Ovary (tissue), 9 donors: Measurements from ENCODE around the gene CTNNA3. TPM values are rescaled to one million over a fixed set of nuclear protein-coding genes. Genes with fewer than 3 reads are reported as not detected.

Source experiments
- DNase-seq, 5 donors: peaks; one replicate each; pipeline ENCODE4 v3.0.0-alpha.2; 2019 to 2020
- H3K27ac ChIP-seq, 2 donors: fragments of 200-600 bp; one replicate each; pipeline versions ENCODE4 v1.5.1 to v1.8.0; 2019 to 2022
- H3K27me3 ChIP-seq: fragments of 200-600 bp; one replicate; pipeline ENCODE4 v1.8.0; 2022
- H3K36me3 ChIP-seq: fragments of 200-600 bp; sonication (generic); one replicate; pipeline ENCODE4 v1.5.1; 2019
- H3K4me1 ChIP-seq: one replicate; pipeline ENCODE4 v1.8.1; 2013; ENCODE audit warnings: mild to moderate bottlenecking, moderate library complexity; ENCODE audit not compliant: insufficient read depth
- H3K4me3 ChIP-seq: fragments of 200-600 bp; sonication (generic); one replicate; pipeline ENCODE4 v1.5.1; 2017
- H3K9me3 ChIP-seq, 2 donors: fragments of 200-600 bp in 1 of 2; sonication (generic) in 1 of 2; one replicate each; pipeline versions ENCODE4 v1.5.1 to v1.8.1; 2013 to 2019; ENCODE audit warnings: mild to moderate bottlenecking in 1 of 2, moderate library complexity in 1 of 2
- CTCF ChIP-seq, 3 donors: fragments of 450-650 bp in 2 of 3; fragments of 200-600 bp in 1 of 3; IDR thresholded peaks; one replicate each; pipeline versions ENCODE4 v1.5.1 to v1.8.0; 2016 to 2022; ENCODE audit warnings: antibody characterized with exemption in 3 of 3, mild to moderate bottlenecking in 1 of 3
- EP300 ChIP-seq: sonication (generic); formaldehyde crosslinking; IDR thresholded peaks from one replicate; pipeline ENCODE4 v1.6.1; 2017; ENCODE audit warnings: antibody characterized with exemption
- POLR2A ChIP-seq: fragments of 450-650 bp; IDR thresholded peaks from one replicate; pipeline ENCODE4 v1.6.1; 2017; ENCODE audit warnings: antibody characterized with exemption, mild to moderate bottlenecking, moderate library complexity
- WGBS, 3 donors: extraction: QIAGEN DNeasy Blood & Tissue Kit in 1 of 3; methylation state at CpG; one replicate each; pipeline versions ENCODE4 v1.1.5 to v1.1.7; 2013 to 2017; 5-methylcytosine and 5-hydroxymethylcytosine counted together
- intact Hi-C, 4 donors: fragments of 100-400 bp; cut with DNase I; formaldehyde crosslinking; loops; one replicate each; pipeline versions ENCODE4 v1.11.0 to v1.15.1; 2022 to 2023
- polyA plus RNA-seq, 2 donors: library from polyadenylated mRNA; stranded (reverse); fragments of 200-250 nt in 1 of 2; fragments of 350-450 nt in 1 of 2; fragmentation: Illumina TruSeq in 1 of 2; extraction: RNeasy Lipid Tissue Mini Kit (QIAGEN cat#74804) in 1 of 2; gene quantifications; one replicate each; pipeline ENCODE4 v1.2.3, GENCODE V29; 2013 to 2014
- total RNA-seq, 7 donors: library from RNA; depleted of rRNA in 2 of 7; stranded (reverse); fragments of >200 nt in 2 of 7; fragmentation: NEBNext Ultra II Directional in 3 of 7; extraction: Animal tissue kit (Norgen Biotek cat#: 25700) in 3 of 7; gene quantifications; one replicate each; pipeline versions ENCODE4 v1.1.0 to v1.2.4, GENCODE V29; 2016 to 2023
- donor health status: DM: no; HTN: no; CAD: no; lungs with moderate emphysema.
- donor health status: DM: no; HTN: no; CAD: no.
- donor health status: Bipolar disorder and iron deficiency.
- donor health status: DM: yes; HTN: yes; CAD: no.
- donor health status: DM: no; HTN: no; CAD: no.
- donor health status: DM: yes; HTN: yes; CAD: no.

Gene CTNNA3
- total and polyA plus RNA-seq, 9 donors: 1.9 to 9.7 (median 4.0) TPM

GRCh38 chr10:66187053-66187733 is 1508.8 kb downstream of the CTNNA3 start:
- TF ChIP-seq POLR2A: no peak
- TF ChIP-seq EP300: no peak
- TF ChIP-seq CTCF (IDR thresholded peaks at IDR 0.05): no peak
- Histone ChIP-seq H3K27ac (no peak overlapping the region), H3K36me3 (no peaks in the 10 kb centered on the region), H3K4me3 (no peak overlapping the region), H3K4me1 (no peaks in the 10 kb centered on the region), H3K27me3 (no peaks in the 10 kb centered on the region), H3K9me3 (no peaks in the 10 kb centered on the region)
- intact Hi-C loops: no loop called here
- no peak for DNase-seq
- WGBS, 3 donors: 54 to 63% (median 58%) methylated on average over 3 of the region's 3 CpGs

- TF ChIP-seq POLR2A: no peak
- TF ChIP-seq CTCF (IDR thresholded peaks at IDR 0.05): no peak
- TF ChIP-seq EP300: no peak
- 92 to 93% (median 93%) methylated on average over 2 of the region's 2 CpGs for WGBS, 3 donors
- Histone ChIP-seq H3K36me3 (no peaks in the 10 kb centered on the region), H3K4me3 (no peak overlapping the region), H3K27ac (no peak overlapping the region), H3K4me1 (no peaks in the 10 kb centered on the region), H3K27me3 (no peaks in the 10 kb centered on the region), H3K9me3 (no peaks in the 10 kb centered on the region)
- no peak for DNase-seq
- intact Hi-C loops: no loop called here
These were observed 1513.0 kb downstream of the CTNNA3 start for GRCh38 chr10:66183028-66183427.

- Histone ChIP-seq H3K4me1 (no peaks in the 10 kb centered on the region), H3K36me3 (no peaks in the 10 kb centered on the region), H3K9me3 (no peaks in the 10 kb centered on the region), H3K27ac (no peak overlapping the region), H3K4me3 (no peak overlapping the region), H3K27me3 (no peaks in the 10 kb centered on the region)
- DNase-seq: no peak
- 26 to 35% (median 30%) methylated on average over 5 of the region's 5 CpGs for WGBS, 3 donors
- peak; percentile 38 to 54 (median 50) for TF ChIP-seq CTCF (IDR thresholded peaks at IDR 0.05)
- no peak for TF ChIP-seq POLR2A
- intact Hi-C loops: no loop called here
These were observed 1515.2 kb downstream of the CTNNA3 start for GRCh38 chr10:66180581-66181318.

DNA sequence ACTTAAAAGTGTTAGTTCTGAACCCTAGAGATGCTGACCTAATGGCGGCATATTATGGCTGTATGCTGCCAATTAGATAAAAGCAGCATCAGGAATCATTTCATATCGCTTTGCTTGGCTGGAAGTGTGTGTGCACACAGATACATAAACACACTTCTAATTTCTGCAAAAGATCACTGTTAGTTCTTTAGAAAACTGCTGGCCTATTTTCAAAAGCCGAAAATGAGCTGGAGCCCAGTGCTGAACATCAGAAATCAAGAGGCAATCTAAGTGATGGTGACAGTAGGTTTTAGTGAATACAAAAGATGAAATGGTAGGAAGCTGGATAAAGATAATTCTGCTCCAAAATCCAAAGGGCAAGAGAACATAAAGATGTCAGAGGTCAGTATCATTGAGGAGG is 1516.0 kb downstream of the CTNNA3 start:
- H3K4me1 ChIP-seq: no peaks in the 10 kb centered on the region
- no peaks in the 10 kb centered on the region for H3K27me3 ChIP-seq
- 16 to 31% (median 22%) methylated on average over 3 of the region's 3 CpGs for WGBS, 3 donors
- H3K27ac ChIP-seq: no peak overlapping the region
- DNase-seq: no peak
- intact Hi-C loops: no loop called here
- no peaks in the 10 kb centered on the region for H3K36me3 ChIP-seq
- no peaks in the 10 kb centered on the region for H3K9me3 ChIP-seq
- TF ChIP-seq POLR2A: no peak
- no peak overlapping the region for H3K4me3 ChIP-seq

DNA sequence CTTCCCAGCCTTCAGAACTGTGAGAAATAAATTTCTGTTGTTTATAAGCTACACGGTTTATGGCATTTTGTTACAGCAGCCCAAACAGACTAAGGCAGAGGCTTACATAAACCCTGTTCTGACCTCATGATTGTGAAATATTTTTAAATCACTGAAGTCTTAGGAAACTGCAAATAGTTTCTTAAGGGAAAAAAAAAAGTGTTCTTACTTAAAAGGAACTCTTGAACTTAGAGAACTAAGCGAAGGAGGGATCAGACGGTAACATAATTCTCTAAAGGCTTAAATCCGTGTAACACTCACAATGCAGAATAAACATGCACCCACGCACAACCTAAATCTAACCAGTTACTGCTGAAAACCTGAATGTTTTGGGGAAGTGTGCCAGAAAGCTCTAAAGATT is 1519.2 kb downstream of the CTNNA3 start:
- Histone ChIP-seq H3K27ac (no peak overlapping the region), H3K36me3 (no peaks in the 10 kb centered on the region), H3K4me3 (no peak overlapping the region), H3K27me3 (no peaks in the 10 kb centered on the region), H3K9me3 (no peaks in the 10 kb centered on the region), H3K4me1 (no peaks in the 10 kb centered on the region)
- intact Hi-C loops: no loop called here
- 29 to 43% (median 42%) methylated on average over 5 of the region's 5 CpGs for WGBS, 3 donors
- no peak for TF ChIP-seq EP300
- TF ChIP-seq POLR2A: no peak
- TF ChIP-seq CTCF (IDR thresholded peaks at IDR 0.05): no peak
- DNase-seq: no peak
